ENCODE measurements around the gene SRRM5.
"Not testable (repeated sequence)": the region's sequence is repeated elsewhere in the genome, so short reads cannot be mapped to it uniquely, and the experiment has no call there.

The SRRM5 gene

GRCh38 chr19:43634872-43635560 is 23.1 kb downstream of the SRRM5 start:
- Histone ChIP-seq H3K9ac (ENCODE audit: low read length) (no peak overlapping the region), H3F3A (ENCODE audit: insufficient read depth) (no peaks in the 10 kb centered on the region), H2AFZ (ENCODE audit: low read depth, low read length, severe bottlenecking) (no peak overlapping the region), H3K9me2 (replicated peaks; ENCODE audit: insufficient read depth, low read length) (no peaks in the 10 kb centered on the region), H3K79me2 (ENCODE audit: insufficient read depth, low read length) (no peaks in the 10 kb centered on the region), H3K36me3 (ENCODE audit: low read length) (no peaks in the 10 kb centered on the region), H3K27ac (ENCODE audit: low read depth, low read length) (no peak overlapping the region), H3K9me3 (ENCODE audit: insufficient read depth, low read length) (no peaks in the 10 kb centered on the region), H3K4me2 (ENCODE audit: low read depth, low read length, poor library complexity, severe bottlenecking) (no peak overlapping the region), H3K4me3 (ENCODE audit: insufficient read depth, low read length, poor library complexity, severe bottlenecking) (no peak overlapping the region), H4K20me1 (ENCODE audit: low read depth, low read length) (no peaks in the 10 kb centered on the region), H3K27me3 (ENCODE audit: low read length) (no peaks in the 10 kb centered on the region)
- TF ChIP-seq EZH2phosphoT487 (conservative IDR thresholded peaks at IDR 0.05; ENCODE audit: low read length) (no peak), CTCF (IDR thresholded peaks at IDR 0.05; ENCODE audit: insufficient read depth, low read length, poor library complexity, severe bottlenecking) (no peak)

GRCh38 chr19:43635561-43635940 is 23.7 kb downstream of the SRRM5 start:
- H3K27me3 ChIP-seq (ENCODE audit: low read length); H3K27ac ChIP-seq (ENCODE audit: low read depth, low read length); H2AFZ ChIP-seq (ENCODE audit: low read depth, low read length, severe bottlenecking); H3K9me2 ChIP-seq (replicated peaks; ENCODE audit: insufficient read depth, low read length); H3F3A ChIP-seq (ENCODE audit: insufficient read depth); H3K4me3 ChIP-seq (ENCODE audit: insufficient read depth, low read length, poor library complexity, severe bottlenecking); H3K4me2 ChIP-seq (ENCODE audit: low read depth, low read length, poor library complexity, severe bottlenecking); H3K36me3 ChIP-seq (ENCODE audit: low read length); H3K9me3 ChIP-seq (ENCODE audit: insufficient read depth, low read length); H3K9ac ChIP-seq (ENCODE audit: low read length); H3K79me2 ChIP-seq (ENCODE audit: insufficient read depth, low read length); H4K20me1 ChIP-seq (ENCODE audit: low read depth, low read length): not testable (repeated sequence)

GRCh38 chr19:43636121-43636683 is 24.3 kb downstream of the SRRM5 start:
- H3F3A ChIP-seq (ENCODE audit: insufficient read depth) = no peaks in the 10 kb centered on the region
- no peaks in the 10 kb centered on the region for H3K9me2 ChIP-seq (replicated peaks; ENCODE audit: insufficient read depth, low read length)
- no peaks in the 10 kb centered on the region for H3K9me3 ChIP-seq (ENCODE audit: insufficient read depth, low read length)
- H3K9ac ChIP-seq (ENCODE audit: low read length) = no peak overlapping the region
- H2AFZ ChIP-seq (ENCODE audit: low read depth, low read length, severe bottlenecking) = no peak overlapping the region
- TF ChIP-seq CTCF (IDR thresholded peaks at IDR 0.05; ENCODE audit: insufficient read depth, low read length, poor library complexity, severe bottlenecking) = no peak
- TF ChIP-seq EZH2phosphoT487 (conservative IDR thresholded peaks at IDR 0.05; ENCODE audit: low read length) = no peak
- H3K79me2 ChIP-seq (ENCODE audit: insufficient read depth, low read length) = no peaks in the 10 kb centered on the region
- H4K20me1 ChIP-seq (ENCODE audit: low read depth, low read length) = no peaks in the 10 kb centered on the region
- no peak overlapping the region for H3K4me2 ChIP-seq (ENCODE audit: low read depth, low read length, poor library complexity, severe bottlenecking)
- no peaks in the 10 kb centered on the region for H3K36me3 ChIP-seq (ENCODE audit: low read length)
- no peaks in the 10 kb centered on the region for H3K27me3 ChIP-seq (ENCODE audit: low read length)
- no peak overlapping the region for H3K4me3 ChIP-seq (ENCODE audit: insufficient read depth, low read length, poor library complexity, severe bottlenecking)
- no peak overlapping the region for H3K27ac ChIP-seq (ENCODE audit: low read depth, low read length)

GRCh38 chr19:43638214-43638994 is 26.5 kb downstream of the SRRM5 start:
- no peaks in the 10 kb centered on the region for H3K27me3 ChIP-seq (ENCODE audit: low read length)
- no peak overlapping the region for H3K9ac ChIP-seq (ENCODE audit: low read length)
- H3K4me2 ChIP-seq (ENCODE audit: low read depth, low read length, poor library complexity, severe bottlenecking) = no peak overlapping the region

More at GRCh38 chr19:43638214-43638994, 26.5 kb downstream of the SRRM5 start:
- Histone ChIP-seq H3K27ac (ENCODE audit: low read depth, low read length) (no peak overlapping the region), H2AFZ (ENCODE audit: low read depth, low read length, severe bottlenecking) (no peak overlapping the region), H3K4me3 (ENCODE audit: insufficient read depth, low read length, poor library complexity, severe bottlenecking) (no peak overlapping the region), H3K79me2 (ENCODE audit: insufficient read depth, low read length) (no peaks in the 10 kb centered on the region), H3F3A (ENCODE audit: insufficient read depth) (no peaks in the 10 kb centered on the region), H3K9me3 (ENCODE audit: insufficient read depth, low read length) (no peaks in the 10 kb centered on the region), H3K36me3 (ENCODE audit: low read length) (no peaks in the 10 kb centered on the region), H4K20me1 (ENCODE audit: low read depth, low read length) (no peaks in the 10 kb centered on the region), H3K9me2 (replicated peaks; ENCODE audit: insufficient read depth, low read length) (no peaks in the 10 kb centered on the region)
- TF ChIP-seq CTCF (IDR thresholded peaks at IDR 0.05; ENCODE audit: insufficient read depth, low read length, poor library complexity, severe bottlenecking) = no peak

All from SU-DHL-6 (cell line).